Endothelial cell of umbilical vein (primary cell): ENCODE measurements around the gene KIZ. TPM values are rescaled to one million over a fixed set of nuclear protein-coding genes. Genes with fewer than 3 reads are reported as not detected.

Source experiments
- BruUV-seq: library from RNA; stranded (reverse); fragments of 400-500 nt; replicated peaks from 2 replicates; lab custom pipeline; 2021; lab: Mats Ljungman, UMichigan
- CTCF ChIA-PET: fragments of 300-600, 350-600 bp; sonication (Branson Sonifier 250); formaldehyde crosslinking; loops from one replicate; lab custom pipeline; 2021; ENCODE audit warnings: antibody characterized with exemption, inconsistent platforms; lab: Charles Lee
- POLR2A ChIA-PET: fragments of 300-600, 350-600 bp; sonication (Branson Sonifier 250); formaldehyde crosslinking; loops from one replicate; lab custom pipeline; 2021; ENCODE audit warnings: antibody characterized with exemption, inconsistent platforms; lab: Charles Lee
- DNase-seq: peaks from one replicate; pipeline ENCODE4 v3.0.0-alpha.2; 2011; ENCODE audit warnings: low read depth, low spot score
- FAIRE-seq: peaks from 2 replicates; lab custom pipeline; 2011; peaks lifted over from hg19 to GRCh38; lab: Jason Lieb, UNC
- H2AFZ ChIP-seq: 2 replicates; pipeline ENCODE4 v1.6.0; 2012; ENCODE audit warnings: low read depth, low read length, control low read depth, inconsistent platforms
- H3K27ac ChIP-seq: 2 replicates; pipeline ENCODE4 v1.5.1; 2011; ENCODE audit warnings: low read depth, mild to moderate bottlenecking, control low read depth, low read length, moderate library complexity; ENCODE audit not compliant: insufficient read depth
- H3K27me3 ChIP-seq, 2 experiments: 2 replicates each; pipeline versions ENCODE4 v1.6.0 to v1.6.1; 2011; ENCODE audit warnings: low read length in 2 of 2, mixed read lengths in 1 of 2; ENCODE audit not compliant: control insufficient read depth in 2 of 2, insufficient read depth in 2 of 2
- H3K36me3 ChIP-seq, 2 experiments: 2 replicates in 1 of 2; 3 replicates in 1 of 2; pipeline ENCODE4 v1.5.1; 2011; ENCODE audit warnings: low read length in 2 of 2, mild to moderate bottlenecking in 1 of 2, moderate library complexity in 1 of 2; ENCODE audit not compliant: control insufficient read depth in 2 of 2, insufficient read depth in 2 of 2; ENCODE audit errors: extremely low read depth in 1 of 2
- H3K4me1 ChIP-seq: 3 replicates; pipeline ENCODE4 v1.5.1; 2011; ENCODE audit warnings: mild to moderate bottlenecking, low read length; ENCODE audit not compliant: control insufficient read depth, insufficient read depth; ENCODE audit errors: extremely low read depth
- H3K4me2 ChIP-seq: 2 replicates; pipeline ENCODE4 v1.6.1; 2011; ENCODE audit warnings: low read length, control low read depth, mixed read lengths; ENCODE audit not compliant: insufficient read depth
- H3K4me3 ChIP-seq, 3 experiments: fragments of 200-600 bp in 1 of 3; sonication (generic), shearing (Covaris generic) in 1 of 3; replicated peaks in 1 of 3; 2 replicates each; pipeline ENCODE4 v1.5.1; 2011 to 2016; ENCODE audit warnings: control low read depth in 3 of 3, low read length in 3 of 3, mild to moderate bottlenecking in 2 of 3, inconsistent platforms in 1 of 3, low read depth in 1 of 3, moderate library complexity in 1 of 3; ENCODE audit not compliant: insufficient read depth in 1 of 3
- H3K79me2 ChIP-seq: 2 replicates; pipeline ENCODE4 v1.6.0; 2012; ENCODE audit warnings: low read length, inconsistent platforms; ENCODE audit not compliant: control insufficient read depth, insufficient read depth
- H3K9ac ChIP-seq: replicated peaks from 2 replicates; pipeline ENCODE3; 2011; ENCODE audit warnings: low read length, control low read depth; ENCODE audit not compliant: insufficient read depth; ENCODE audit errors: extremely low read depth
- H3K9me1 ChIP-seq: replicated peaks from 3 replicates; pipeline ENCODE4 v1.6.0; 2011; ENCODE audit warnings: mild to moderate bottlenecking, low read length; ENCODE audit not compliant: control insufficient read depth, insufficient read depth; ENCODE audit errors: extremely low read depth
- H3K9me3 ChIP-seq: replicated peaks from 2 replicates; pipeline ENCODE4 v1.5.1; 2012; ENCODE audit warnings: low read length, inconsistent platforms; ENCODE audit not compliant: control insufficient read depth, insufficient read depth
- H4K20me1 ChIP-seq: replicated peaks from 2 replicates; pipeline ENCODE3; 2011; ENCODE audit warnings: mild to moderate bottlenecking, low read length; ENCODE audit not compliant: control insufficient read depth, insufficient read depth; ENCODE audit errors: extremely low read depth
- CTCF ChIP-seq, 2 donors: IDR thresholded peaks; 1 replicate in 1 of 2; 2 replicates in 1 of 2; pipeline ENCODE4 v1.5.1; 2011; ENCODE audit warnings: low read length in 2 of 2, mild to moderate bottlenecking in 2 of 2, moderate library complexity in 2 of 2, control low read depth in 1 of 2, inconsistent platforms in 1 of 2, low read depth in 1 of 2; ENCODE audit not compliant: insufficient read depth in 1 of 2; ENCODE audit errors: extremely low read depth in 1 of 2
- EZH2 ChIP-seq: IDR thresholded peaks from 2 replicates; pipeline ENCODE4 v1.6.1; 2012; ENCODE audit warnings: borderline replicate concordance, low read depth, mild to moderate bottlenecking, moderate library complexity, low read length, inconsistent platforms; ENCODE audit not compliant: severe bottlenecking
- FOS ChIP-seq: IDR thresholded peaks from 2 replicates; pipeline ENCODE4 v1.6.1; 2011; ENCODE audit warnings: mild to moderate bottlenecking, low read length, moderate library complexity, borderline replicate concordance; ENCODE audit not compliant: insufficient read depth
- GATA2 ChIP-seq: IDR thresholded peaks from 2 replicates; pipeline ENCODE4 v1.7.0; 2011; ENCODE audit warnings: low read depth, mild to moderate bottlenecking, moderate library complexity, mixed read lengths, low read length; ENCODE audit not compliant: insufficient read length, insufficient read depth
- JUN ChIP-seq: IDR thresholded peaks from 2 replicates; pipeline ENCODE4 v1.6.1; 2011; ENCODE audit warnings: borderline replicate concordance, low read depth; ENCODE audit not compliant: insufficient read length, insufficient read depth
- MYC ChIP-seq: IDR thresholded peaks from one replicate; pipeline ENCODE4 v1.6.1; 2011; ENCODE audit warnings: mild to moderate bottlenecking, low read depth, low read length
- POLR2A ChIP-seq: IDR thresholded peaks from 2 replicates; pipeline ENCODE4 v1.6.1; 2012; ENCODE audit warnings: low read depth, mild to moderate bottlenecking, control low read depth, low read length
- POLR2AphosphoS5 ChIP-seq: IDR thresholded peaks from 2 replicates; pipeline ENCODE4 v1.6.1; 2012; ENCODE audit warnings: low read depth, mild to moderate bottlenecking, control low read depth, low read length, moderate library complexity; ENCODE audit not compliant: insufficient read depth
- dilution Hi-C: fragments of 300-500 bp; cut with MboI; formaldehyde crosslinking; loops from one replicate; pipeline ENCODE4 v1.15.0; 2019; ENCODE audit warnings: low sequenced_read_pairs; ENCODE audit not compliant: extremely low pct_ligation_motif_present
- intact Hi-C: fragments of 100-400 bp; cut with micrococcal nuclease; formaldehyde crosslinking; loops from one replicate; pipeline ENCODE4 v1.10.0; 2022
- polyA plus RNA-seq, 4 experiments: library from polyadenylated mRNA; depleted of rRNA in 3 of 4; stranded (reverse) in 3 of 4; unstranded in 1 of 4; fragments of >200 nt; gene quantifications; 2 replicates each; pipeline versions ENCODE4 v1.2.1 to v1.2.3, GENCODE V29; 2011 to 2012; ENCODE audit warnings: missing spikeins in 1 of 4
- total RNA-seq: library from RNA; stranded (reverse); gene quantifications from 2 replicates; pipeline ENCODE4 v1.2.3, GENCODE V29; 2021
- TF ChIP-seq, protein P1 (sequence below): IDR thresholded peaks from 2 replicates; pipeline ENCODE4 v1.6.1; 2011; ENCODE audit not compliant: insufficient read depth, insufficient read length

The KIZ gene
- total and polyA plus RNA-seq, 2 donors (not counting 3 experiments of a cell fraction or from before 2014, with no cell fraction given), result 3.9 to 7.3 TPM

DNA sequence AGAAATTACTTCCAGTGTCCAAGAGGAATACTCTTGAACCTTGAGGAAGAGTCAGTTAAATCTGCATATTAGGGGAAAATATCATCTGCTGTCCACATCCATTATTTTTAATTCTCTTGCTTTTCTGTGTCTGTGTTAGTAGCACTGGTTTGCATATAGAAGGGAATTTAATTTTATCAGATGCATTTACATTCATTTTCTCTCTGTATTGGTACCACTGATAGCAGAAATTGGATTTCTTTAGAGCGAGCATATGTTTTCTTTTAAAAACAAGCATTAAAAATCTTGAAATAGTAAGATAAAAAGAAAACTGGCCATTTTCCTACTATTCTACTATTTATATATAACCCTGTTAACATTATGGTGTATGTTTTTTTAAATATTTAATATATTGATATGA, 83.8 kb downstream of the KIZ start:
- FAIRE-seq, result no peak
- no peaks in the 10 kb centered on the region for H4K20me1 ChIP-seq
- H3K4me2 ChIP-seq, result no peak overlapping the region
- no peak overlapping the region for H3K27ac ChIP-seq
- no peaks in the 10 kb centered on the region for H3K9me3 ChIP-seq
- no peaks in the 10 kb centered on the region for H3K4me1 ChIP-seq
- H2AFZ ChIP-seq, result no peak overlapping the region
- BruUV-seq, result no TSS peak
- DNase-seq, result no peak
- dilution Hi-C loops, result no loop called here
- no peaks in the 10 kb centered on the region for H3K36me3 ChIP-seq
- CTCF ChIA-PET, result no interaction called here
- POLR2A ChIA-PET, result no interaction called here
- no peaks in the 10 kb centered on the region for H3K27me3 ChIP-seq
- TF ChIP-seq MYC (no peak), POLR2A (no peak), GATA2 (no peak), EZH2 (no peak), JUN (no peak), FOS (no peak), CTCF (IDR thresholded peaks at IDR 0.05; ENCODE audit: extremely low read depth in 1 of 2, insufficient read depth in 1 of 2, low read depth in 1 of 2, low read length in 2 of 2) (no peak), POLR2AphosphoS5 (no peak)
- TF ChIP-seq, protein P1, sequence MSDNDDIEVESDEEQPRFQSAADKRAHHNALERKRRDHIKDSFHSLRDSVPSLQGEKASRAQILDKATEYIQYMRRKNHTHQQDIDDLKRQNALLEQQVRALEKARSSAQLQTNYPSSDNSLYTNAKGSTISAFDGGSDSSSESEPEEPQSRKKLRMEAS, result no peak
- no peak overlapping the region for H3K4me3 ChIP-seq
- intact Hi-C loops, result no loop called here
- H3K79me2 ChIP-seq, result no peaks in the 10 kb centered on the region
- H3K9ac ChIP-seq, result no peak overlapping the region
- no peaks in the 10 kb centered on the region for H3K9me1 ChIP-seq
